Adrenal gland (tissue), 5 donors: ENCODE data around the gene FBLL1.

Experiments used
- CTCF ChIP-seq, 6 experiments: fragments of 450-650 bp in 4 of 6; fragments of 200-600 bp in 2 of 6; sonication (generic) in 1 of 6; IDR thresholded peaks; 1 replicate in 5 of 6; 2 replicates in 1 of 6; pipeline versions ENCODE4 v1.5.1 to v1.8.0; 2016 to 2021; ENCODE audit warnings: antibody characterized with exemption in 6 of 6, mild to moderate bottlenecking in 2 of 6, moderate library complexity in 1 of 6
- POLR2A ChIP-seq, 2 donors: fragments of 450-650 bp; IDR thresholded peaks; one replicate each; pipeline ENCODE4 v1.6.1; 2017; ENCODE audit warnings: antibody characterized with exemption in 2 of 2, mild to moderate bottlenecking in 2 of 2, moderate library complexity in 1 of 2
- donor health status: DM: no; HTN: no; CAD: no.

- no peak for TF ChIP-seq CTCF (IDR thresholded peaks at IDR 0.05)
- TF ChIP-seq POLR2A (IDR thresholded peaks at IDR 0.05), result peak in 1 of 2 donors; percentile 39
These were observed 49.7 kb downstream of the FBLL1 start, which contains the start of gene PANK3 for GRCh38 chr5:168578538-168579487.
